ENCODE results near the gene NPLOC4.

Gene NPLOC4

GRCh38 chr17:81659038-81659437 is 22.1 kb upstream of the NPLOC4 start:
- no peak overlapping the region for H3K4me3 ChIP-seq (ENCODE audit: low read length, poor library complexity, severe bottlenecking)
- no peak for TF ChIP-seq EZH2phosphoT487 (IDR thresholded peaks at IDR 0.05; ENCODE audit: borderline replicate concordance)
- TF ChIP-seq CTCF (conservative IDR thresholded peaks at IDR 0.05; ENCODE audit: low read length), result no peak
- no peak overlapping the region for H2AFZ ChIP-seq (ENCODE audit: low read length)
- H3K36me3 ChIP-seq (ENCODE audit: insufficient read depth, low read length), result no peaks in the 10 kb centered on the region
- peaks cover 3% of the 10 kb centered on the region; the same call in 1 of the 2 replicates for H3F3A ChIP-seq (ENCODE audit: low read depth)
- no peak overlapping the region for H3K9ac ChIP-seq (ENCODE audit: low read depth, low read length, poor library complexity, severe bottlenecking)
- peaks cover 24% of the 10 kb centered on the region for H3K4me1 ChIP-seq (ENCODE audit: insufficient read depth, low read length, poor library complexity, severe bottlenecking)
- no peaks in the 10 kb centered on the region for H3K9me2 ChIP-seq (replicated peaks; ENCODE audit: low read depth, low read length)
- no peaks in the 10 kb centered on the region for H4K20me1 ChIP-seq (ENCODE audit: insufficient read depth, low read length, poor library complexity, severe bottlenecking)
- peaks cover 1% of the 10 kb centered on the region; the same call in 1 of the 2 replicates for H3K79me2 ChIP-seq (ENCODE audit: insufficient read depth, low read length)
- H3K27me3 ChIP-seq (ENCODE audit: insufficient read depth, low read length, poor library complexity, severe bottlenecking), result no peaks in the 10 kb centered on the region
- no peak overlapping the region for H3K4me2 ChIP-seq (ENCODE audit: low read depth, low read length, poor library complexity, severe bottlenecking)
- no peaks in the 10 kb centered on the region for H3K9me3 ChIP-seq (ENCODE audit: insufficient read depth, low read depth, low read length)

GRCh38 chr17:81656835-81657234 is 19.9 kb upstream of the NPLOC4 start:
- peak overlapping the region; percentile 16 for H3K4me3 ChIP-seq (ENCODE audit: low read length, poor library complexity, severe bottlenecking)
- H3F3A ChIP-seq (ENCODE audit: low read depth), result no peaks in the 10 kb centered on the region
- H3K36me3 ChIP-seq (ENCODE audit: insufficient read depth, low read length), result no peaks in the 10 kb centered on the region
- H3K4me2 ChIP-seq (ENCODE audit: low read depth, low read length, poor library complexity, severe bottlenecking), result peak overlapping the region; percentile 55
- H3K9me2 ChIP-seq (replicated peaks; ENCODE audit: low read depth, low read length), result no peaks in the 10 kb centered on the region
- TF ChIP-seq CTCF (conservative IDR thresholded peaks at IDR 0.05; ENCODE audit: low read length), result no peak
- TF ChIP-seq EZH2phosphoT487 (IDR thresholded peaks at IDR 0.05; ENCODE audit: borderline replicate concordance), result no peak
- no peak overlapping the region for H2AFZ ChIP-seq (ENCODE audit: low read length)
- no peaks in the 10 kb centered on the region for H3K27me3 ChIP-seq (ENCODE audit: insufficient read depth, low read length, poor library complexity, severe bottlenecking)
- H3K4me1 ChIP-seq (ENCODE audit: insufficient read depth, low read length, poor library complexity, severe bottlenecking), result peaks cover 32% of the 10 kb centered on the region
- no peaks in the 10 kb centered on the region for H3K79me2 ChIP-seq (ENCODE audit: insufficient read depth, low read length)
- peak overlapping the region; percentile 37 for H3K9ac ChIP-seq (ENCODE audit: low read depth, low read length, poor library complexity, severe bottlenecking)
- no peaks in the 10 kb centered on the region for H4K20me1 ChIP-seq (ENCODE audit: insufficient read depth, low read length, poor library complexity, severe bottlenecking)
- no peaks in the 10 kb centered on the region for H3K9me3 ChIP-seq (ENCODE audit: insufficient read depth, low read depth, low read length)

GRCh38 chr17:81656118-81656743 is 19.3 kb upstream of the NPLOC4 start, which contains the start of gene PDE6G:
TSS of gene PDE6G (minus strand) at chr17:81656542. CDS start at chr17:81653305, 3,237 bp downstream.
- H3F3A ChIP-seq (ENCODE audit: low read depth), result no peaks in the 10 kb centered on the region
- no peak for TF ChIP-seq CTCF (conservative IDR thresholded peaks at IDR 0.05; ENCODE audit: low read length)
- no peak for TF ChIP-seq EZH2phosphoT487 (IDR thresholded peaks at IDR 0.05; ENCODE audit: borderline replicate concordance)
- H2AFZ ChIP-seq (ENCODE audit: low read length), result no peak within 1 kb of the TSS

More at GRCh38 chr17:81656118-81656743, 19.3 kb upstream of the NPLOC4 start, which contains the start of gene PDE6G:
- Histone ChIP-seq H3K9ac (ENCODE audit: low read depth, low read length, poor library complexity, severe bottlenecking) (peak within 1 kb of the TSS; percentile 37), H3K36me3 (ENCODE audit: insufficient read depth, low read length) (no peaks in the 10 kb centered on the region), H3K9me2 (replicated peaks; ENCODE audit: low read depth, low read length) (no peaks in the 10 kb centered on the region), H3K4me3 (ENCODE audit: low read length, poor library complexity, severe bottlenecking) (peak within 1 kb of the TSS; percentile 16), H3K4me2 (ENCODE audit: low read depth, low read length, poor library complexity, severe bottlenecking) (peak within 1 kb of the TSS; percentile 55), H4K20me1 (ENCODE audit: insufficient read depth, low read length, poor library complexity, severe bottlenecking) (no peaks in the 10 kb centered on the region), H3K4me1 (ENCODE audit: insufficient read depth, low read length, poor library complexity, severe bottlenecking) (peaks cover 32% of the 10 kb centered on the region), H3K9me3 (ENCODE audit: insufficient read depth, low read depth, low read length) (no peaks in the 10 kb centered on the region), H3K79me2 (ENCODE audit: insufficient read depth, low read length) (no peaks in the 10 kb centered on the region), H3K27me3 (ENCODE audit: insufficient read depth, low read length, poor library complexity, severe bottlenecking) (no peaks in the 10 kb centered on the region)

All from Loucy (cell line).